NCI-H510A (cell line): ENCODE results near the gene VPS18.
A peak's percentile ranks its signal among the peaks of the same experiment; 100 is the strongest.

ENCODE experiments used
- DNase-seq: peaks from one replicate; lab custom pipeline; 2025; lab: John Stamatoyannopoulos, UW

VPS18 gene

GRCh38 chr15:40923551-40923950, 29.3 kb downstream of the VPS18 start:
- DNase-seq: no peak

- no peak for DNase-seq
These were observed 31.2 kb downstream of the VPS18 start for GRCh38 chr15:40925495-40925862.

DNA sequence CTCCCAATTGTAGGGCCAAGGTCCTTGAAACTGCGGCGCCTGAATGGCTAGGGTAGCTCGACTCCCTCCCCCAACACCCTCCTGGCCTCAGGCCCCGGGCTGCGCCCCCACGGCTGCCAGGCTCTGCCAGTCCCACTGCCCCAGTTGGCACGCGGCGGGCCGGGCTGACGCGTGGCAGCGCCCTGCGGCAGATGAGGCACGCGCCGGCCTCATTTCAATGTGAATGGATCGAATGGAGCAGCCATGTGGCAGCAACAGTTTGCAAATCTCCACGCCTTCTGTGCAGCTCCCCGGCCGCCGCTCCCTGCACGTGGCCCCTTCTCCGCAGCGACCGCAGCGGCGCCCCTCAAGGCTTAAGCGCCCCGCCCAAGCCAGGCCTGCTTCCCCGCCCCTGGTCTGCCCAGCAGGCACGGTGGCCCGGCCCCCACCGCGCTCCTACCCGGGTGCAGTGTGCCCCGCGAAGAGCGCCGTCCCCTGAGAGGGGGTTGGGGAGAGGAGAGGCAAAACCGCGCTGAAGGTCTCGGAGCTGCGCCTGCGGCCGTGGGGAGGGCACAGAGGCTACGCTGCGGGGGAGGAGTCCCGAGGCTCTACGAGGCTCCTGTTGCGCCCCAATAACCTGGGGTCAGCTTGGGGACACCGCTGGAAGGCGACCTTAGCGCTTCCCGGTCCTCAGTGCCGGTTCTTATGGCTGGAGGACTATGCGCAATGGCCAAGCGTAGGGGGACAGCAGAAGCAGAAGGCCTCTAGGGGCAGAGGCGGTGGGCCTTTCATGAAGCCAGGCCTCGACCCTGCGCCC, 31.8 kb downstream of the VPS18 start:
- no peak for DNase-seq

DNA sequence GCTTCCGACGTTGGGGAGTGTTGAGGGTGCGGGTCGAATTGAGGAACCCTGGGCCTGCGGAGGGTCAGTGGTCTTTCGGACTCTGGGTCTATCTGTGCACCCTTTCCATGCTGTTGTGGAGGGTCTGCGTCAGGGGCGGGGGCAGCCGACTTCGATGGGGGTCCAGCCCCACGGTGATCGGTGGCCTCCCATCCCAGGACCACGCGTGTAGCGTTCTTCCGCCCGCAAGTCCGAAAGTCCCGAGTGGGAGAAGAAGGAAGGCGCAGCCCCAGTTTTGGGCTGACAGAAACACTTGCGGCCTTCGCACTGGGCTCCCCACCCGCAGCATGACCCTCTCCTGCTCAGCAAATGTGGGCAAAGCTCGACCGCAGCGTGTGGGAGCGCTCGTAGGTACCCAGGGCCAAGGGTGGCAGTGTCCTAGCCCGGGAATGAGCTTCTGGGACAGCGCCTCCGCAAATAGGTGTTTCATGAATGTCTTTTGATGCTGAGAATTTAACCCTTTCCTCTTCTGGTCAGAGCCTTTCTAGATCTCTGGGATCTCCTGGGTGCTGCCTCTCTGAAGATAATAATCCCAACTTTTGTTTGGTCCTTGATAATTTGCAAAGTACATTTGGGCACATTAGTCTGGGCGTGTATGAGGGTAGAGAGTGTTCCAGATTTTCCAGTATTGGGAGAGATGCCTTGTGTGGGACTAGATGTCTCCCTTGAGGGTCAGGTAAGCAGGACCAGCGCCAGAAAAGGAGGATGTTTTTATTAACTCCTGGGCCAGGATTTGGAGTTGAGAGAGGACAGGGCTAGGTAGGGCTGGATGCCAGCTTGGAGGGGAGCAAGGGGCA, 32.6 kb downstream of the VPS18 start:
- DNase-seq: no peak

DNA sequence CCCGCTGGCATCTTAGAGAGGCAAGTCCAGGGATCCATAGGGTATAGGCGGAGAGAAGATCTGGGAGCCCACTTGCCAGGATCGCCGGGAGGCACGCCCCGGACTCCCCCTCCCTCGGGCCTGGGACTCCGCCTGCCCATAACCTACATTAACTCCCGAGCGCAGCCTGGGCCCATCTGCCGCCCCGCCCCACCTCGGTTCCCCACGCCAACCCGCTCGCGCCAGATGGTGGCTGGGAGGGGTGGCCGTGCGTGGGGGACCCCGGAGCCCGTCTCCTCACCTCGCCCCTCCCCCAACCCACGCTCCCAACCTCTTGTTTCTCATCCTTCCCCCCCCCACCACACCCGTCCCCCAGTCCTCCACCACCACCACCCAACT, 33.2 kb downstream of the VPS18 start:
- no peak for DNase-seq

DNA sequence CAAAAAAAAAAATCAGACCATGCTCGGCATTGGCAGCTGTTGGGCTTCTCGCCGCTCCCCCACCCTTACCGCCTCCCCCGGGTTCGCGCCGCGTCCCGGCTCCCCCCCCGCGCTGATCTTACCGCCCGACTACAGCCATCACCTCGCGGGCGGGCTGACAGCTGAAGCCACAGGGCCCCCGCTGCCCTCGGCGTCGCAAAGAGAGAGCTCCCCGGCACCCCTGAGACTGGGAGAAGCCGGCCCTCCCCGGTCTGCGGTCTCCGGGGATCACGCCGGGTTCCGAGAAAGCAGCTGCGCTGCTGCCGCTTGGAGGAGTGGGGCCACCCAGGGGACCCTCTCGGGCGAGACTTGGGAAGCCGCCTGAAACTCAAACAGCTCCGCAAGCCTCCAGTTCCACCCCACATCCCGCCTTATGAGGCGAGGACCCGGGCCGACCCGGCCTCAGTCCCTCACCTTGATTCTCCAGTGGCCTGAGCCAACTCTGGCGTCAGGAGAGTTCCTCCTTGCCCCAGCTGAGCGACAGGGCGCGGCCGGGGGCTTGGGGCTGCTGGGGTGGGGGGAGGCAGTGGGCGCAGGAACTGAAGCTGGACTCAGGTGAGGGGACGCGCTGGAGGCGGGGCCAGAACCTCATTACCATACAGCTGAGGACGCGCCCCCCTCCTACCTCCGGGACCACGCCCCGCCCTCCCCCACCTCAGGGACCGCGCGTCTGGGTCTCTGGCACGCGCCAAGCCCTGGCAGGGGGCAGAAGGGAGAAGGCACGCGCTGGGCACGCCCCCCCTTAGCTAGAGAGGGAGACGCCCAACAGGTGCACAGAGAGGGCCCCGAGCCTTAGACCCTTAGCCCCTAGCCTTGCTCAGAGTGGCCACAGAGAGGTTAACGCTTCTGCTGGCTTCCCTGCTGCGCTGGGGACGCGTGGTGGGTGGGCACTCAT, 33.9 kb downstream of the VPS18 start:
- peak; percentile 89 for DNase-seq

DNA sequence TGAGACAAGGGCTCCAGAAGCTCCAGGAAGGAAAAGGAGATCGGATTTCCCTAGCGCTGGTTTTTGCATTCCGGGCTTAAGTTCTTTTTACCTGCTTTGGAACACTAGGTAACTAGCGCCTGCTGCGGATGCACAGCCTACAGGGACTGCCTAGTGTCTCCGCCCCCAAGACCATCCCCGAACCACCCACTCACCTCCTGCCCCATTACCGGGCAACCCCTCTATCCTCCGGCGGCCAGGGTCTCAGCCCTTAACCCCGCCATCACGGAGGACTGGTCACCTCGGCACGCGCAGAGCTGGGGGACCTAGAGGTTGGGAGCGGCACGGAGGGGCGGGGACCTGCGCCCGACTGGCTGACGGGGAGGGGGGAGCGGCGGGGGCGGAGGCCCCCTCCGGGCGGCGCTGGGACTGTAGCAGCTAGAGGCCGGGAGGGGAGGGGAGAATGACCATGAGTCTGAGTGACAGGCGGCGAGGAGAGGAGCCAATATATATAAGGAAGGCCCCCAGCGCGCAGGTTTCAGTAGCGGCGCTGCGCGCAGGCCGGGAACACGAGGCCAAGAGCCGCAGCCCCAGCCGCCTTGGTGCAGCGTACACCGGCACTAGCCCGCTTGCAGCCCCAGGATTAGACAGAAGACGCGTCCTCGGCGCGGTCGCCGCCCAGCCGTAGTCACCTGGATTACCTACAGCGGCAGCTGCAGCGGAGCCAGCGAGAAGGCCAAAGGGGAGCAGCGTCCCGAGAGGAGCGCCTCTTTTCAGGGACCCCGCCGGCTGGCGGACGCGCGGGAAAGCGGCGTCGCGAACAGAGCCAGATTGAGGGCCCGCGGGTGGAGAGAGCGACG, 34.8 kb downstream of the VPS18 start, which contains the start of gene DLL4:
Gene DLL4, plus strand, starts transcription at position 520 of the 839 bp plus-strand sequence. CDS start 329 bp downstream, outside the sequence.
- DNase-seq: peak; percentile 87

DNA sequence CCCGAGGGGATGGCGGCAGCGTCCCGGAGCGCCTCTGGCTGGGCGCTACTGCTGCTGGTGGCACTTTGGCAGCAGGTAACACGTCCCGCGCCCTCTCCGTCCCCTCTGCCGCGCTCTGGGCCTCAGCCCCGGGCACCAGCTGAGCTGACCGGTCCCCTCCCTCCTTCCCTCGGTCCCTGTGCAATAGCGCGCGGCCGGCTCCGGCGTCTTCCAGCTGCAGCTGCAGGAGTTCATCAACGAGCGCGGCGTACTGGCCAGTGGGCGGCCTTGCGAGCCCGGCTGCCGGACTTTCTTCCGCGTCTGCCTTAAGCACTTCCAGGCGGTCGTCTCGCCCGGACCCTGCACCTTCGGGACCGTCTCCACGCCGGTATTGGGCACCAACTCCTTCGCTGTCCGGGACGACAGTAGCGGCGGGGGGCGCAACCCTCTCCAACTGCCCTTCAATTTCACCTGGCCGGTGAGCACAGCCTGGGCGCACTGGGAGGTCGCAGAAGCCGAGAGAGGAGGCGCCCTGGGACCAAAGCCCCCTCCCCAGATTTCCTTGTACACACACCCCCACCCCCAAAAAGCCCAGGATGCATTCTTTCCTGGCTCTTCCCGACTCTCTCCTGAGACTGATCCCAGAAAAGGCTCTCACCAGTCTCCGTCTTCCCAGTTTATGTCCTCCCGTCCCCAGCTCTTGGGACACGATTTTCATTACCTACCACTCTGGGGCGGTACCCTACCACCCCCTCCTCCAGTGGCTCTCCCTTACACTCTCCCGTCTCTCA, 35.6 kb downstream of the VPS18 start:
- no peak for DNase-seq

DNA sequence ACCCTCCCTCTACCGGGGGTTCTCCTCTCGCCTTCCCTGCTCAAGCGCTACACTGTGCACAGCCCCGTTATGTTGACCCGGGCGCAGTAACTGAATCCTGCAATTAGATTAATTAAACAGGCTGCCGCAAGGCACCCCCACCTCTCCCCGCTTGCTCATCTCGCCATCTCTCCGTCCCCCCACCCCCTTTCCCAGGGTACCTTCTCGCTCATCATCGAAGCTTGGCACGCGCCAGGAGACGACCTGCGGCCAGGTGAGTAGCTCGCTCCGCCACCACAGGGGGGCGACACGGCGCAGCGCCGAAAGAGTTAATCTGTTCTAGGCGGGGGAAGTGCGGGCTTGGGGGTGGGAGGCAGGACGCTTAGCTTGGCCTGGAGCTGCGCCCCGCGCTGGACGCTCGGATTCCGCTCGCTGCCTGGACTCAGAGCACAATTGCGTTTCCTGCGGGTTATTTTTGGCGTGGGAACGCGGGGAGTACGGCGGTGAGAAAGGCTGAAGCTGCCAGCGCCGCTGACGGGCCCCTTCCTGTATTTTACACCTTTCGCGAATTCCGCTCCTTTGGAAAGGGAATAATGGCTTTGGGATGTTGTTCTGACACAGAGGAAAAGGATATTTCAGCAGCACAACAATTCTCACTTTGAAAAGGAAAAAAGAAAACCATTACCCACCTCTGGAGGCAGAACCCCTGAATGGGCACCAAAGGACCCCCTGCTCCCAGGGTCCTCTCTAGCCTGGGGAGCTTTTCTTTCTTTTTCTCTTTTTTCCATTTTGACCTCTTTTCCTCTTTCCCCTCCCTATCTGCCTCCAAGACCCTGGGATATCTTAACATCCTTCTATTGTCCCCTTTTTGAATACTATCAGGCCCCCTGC, 36.4 kb downstream of the VPS18 start:
- DNase-seq: no peak

GRCh38 chr15:40931300-40932142, 37.3 kb downstream of the VPS18 start:
- DNase-seq: no peak

- DNase-seq: no peak
These were observed 37.9 kb downstream of the VPS18 start for GRCh38 chr15:40932156-40932555.

DNA sequence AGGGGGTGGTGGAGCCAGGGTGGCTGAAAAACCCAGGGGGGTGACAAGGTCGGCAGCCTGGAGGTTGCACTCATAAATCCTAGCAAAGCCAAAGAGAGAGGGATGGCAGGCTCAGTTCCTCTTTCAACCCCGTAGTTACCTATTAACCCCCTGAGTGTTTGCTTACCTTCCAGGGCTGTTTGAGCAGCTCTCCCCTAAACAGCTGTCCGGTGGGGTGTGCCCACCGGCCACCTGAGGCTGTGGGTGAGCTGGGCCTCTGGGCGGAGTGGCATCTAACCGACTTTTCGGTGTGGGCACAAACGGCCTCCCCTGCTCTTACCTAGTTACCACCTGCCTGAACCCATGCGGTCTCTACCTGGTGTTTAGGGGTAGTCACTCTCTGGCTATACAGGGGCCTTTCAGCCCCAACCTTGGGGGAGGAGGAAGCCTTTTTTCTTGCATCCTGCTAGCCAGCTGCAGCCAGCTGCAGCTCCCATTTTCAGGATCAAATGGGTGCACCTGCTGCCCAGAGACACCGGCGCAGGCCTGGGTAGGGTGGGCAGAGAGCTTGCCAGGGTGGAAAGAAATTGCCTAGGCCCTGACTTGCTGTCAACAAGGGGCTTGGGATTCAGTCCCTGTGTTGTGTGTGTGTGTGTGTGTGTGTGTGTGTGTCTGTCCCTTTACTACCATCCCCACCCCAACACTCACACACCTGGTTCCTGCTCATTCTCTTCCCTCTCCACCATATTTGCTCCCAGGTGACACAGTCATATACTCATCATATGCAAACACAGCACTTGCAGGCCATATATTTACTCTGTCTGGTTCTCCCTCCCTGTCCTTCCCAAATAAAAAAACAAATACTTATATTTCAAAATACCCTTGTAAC, 38.6 kb downstream of the VPS18 start:
- DNase-seq: no peak

GRCh38 chr15:40933517-40933902, 39.3 kb downstream of the VPS18 start:
- no peak for DNase-seq

- no peak for DNase-seq
These were observed 40.2 kb downstream of the VPS18 start for GRCh38 chr15:40934457-40934856.

GRCh38 chr15:40936234-40936708, 42.0 kb downstream of the VPS18 start:
- DNase-seq: no peak

DNA sequence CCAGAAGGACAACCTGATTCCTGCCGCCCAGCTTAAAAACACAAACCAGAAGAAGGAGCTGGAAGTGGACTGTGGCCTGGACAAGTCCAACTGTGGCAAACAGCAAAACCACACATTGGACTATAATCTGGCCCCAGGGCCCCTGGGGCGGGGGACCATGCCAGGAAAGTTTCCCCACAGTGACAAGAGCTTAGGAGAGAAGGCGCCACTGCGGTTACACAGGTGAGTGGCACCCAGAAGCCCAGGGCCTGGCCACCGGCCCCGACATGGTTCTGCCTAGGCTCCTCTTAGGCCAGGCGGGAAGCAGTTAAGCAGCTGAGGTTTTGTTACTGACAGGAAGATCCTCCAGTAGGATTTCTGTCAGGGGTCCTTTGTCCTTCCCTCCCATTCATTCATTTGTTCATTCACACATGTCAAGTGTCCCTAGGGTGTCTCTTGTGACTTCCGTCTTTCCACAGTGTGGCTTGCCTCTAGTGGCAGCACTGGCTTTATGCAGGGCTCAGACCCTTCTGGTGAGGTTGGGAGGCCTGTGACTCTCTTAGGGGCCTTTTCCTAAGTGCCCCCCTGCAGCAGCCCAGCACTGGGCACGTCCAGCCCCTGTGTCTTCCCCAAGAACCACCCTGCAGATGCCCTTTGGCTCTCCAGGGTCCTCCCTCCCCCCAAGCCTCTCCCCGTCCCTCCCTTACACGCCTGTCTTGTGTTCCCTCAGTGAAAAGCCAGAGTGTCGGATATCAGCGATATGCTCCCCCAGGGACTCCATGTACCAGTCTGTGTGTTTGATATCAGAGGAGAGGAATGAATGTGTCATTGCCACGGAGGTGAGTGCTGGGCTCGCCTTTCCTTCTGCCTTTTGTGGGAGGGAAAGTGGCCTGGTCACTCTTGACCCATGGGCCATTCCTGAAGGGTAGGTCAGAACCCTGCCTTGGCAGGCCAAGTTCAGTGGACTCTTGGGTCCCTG, 42.7 kb downstream of the VPS18 start:
- no peak for DNase-seq
